ENCODE results near the gene CCNYL1. TPM values are rescaled to one million over a fixed set of nuclear protein-coding genes. Genes with fewer than 3 reads are reported as not detected.

CCNYL1 gene
- total and polyA plus RNA-seq, 4 donors: 14.4 to 20.1 (median 18.5) TPM

GRCh38 chr2:207792244-207792785 lies 80.9 kb downstream of the CCNYL1 start:
- Histone ChIP-seq H3K27me3 (ENCODE audit: control insufficient read depth, insufficient read depth, low read length) (no peaks in the 10 kb centered on the region), H3K9me3 (ENCODE audit: control insufficient read depth, insufficient read depth, low read length) (no peaks in the 10 kb centered on the region), H3K4me3 (ENCODE audit: low read depth, low read length) (no peak overlapping the region), H3K27ac (ENCODE audit: low read depth, low read length) (no peak overlapping the region), H3K36me3 (ENCODE audit: control insufficient read depth, insufficient read depth, low read length) (no peaks in the 10 kb centered on the region), H3K4me1 (ENCODE audit: control insufficient read depth, insufficient read depth, low read length) (no peaks in the 10 kb centered on the region)
- no peak for DNase-seq (ENCODE audit: low read depth in 4 of 6, low spot score in 6 of 6)
- WGBS (ENCODE audit: insufficient coverage): 77% methylated on average over 3 of the region's 6 CpGs

GRCh38 chr2:207796585-207797350 lies 85.3 kb downstream of the CCNYL1 start:
- H3K4me3 ChIP-seq (ENCODE audit: low read depth, low read length): no peak overlapping the region
- DNase-seq (ENCODE audit: low read depth in 4 of 6, low spot score in 6 of 6): peak in 2 of 6 donors; percentile 33 to 35
- H3K27ac ChIP-seq (ENCODE audit: low read depth, low read length): no peak overlapping the region
- WGBS (ENCODE audit: insufficient coverage): 65% methylated on average over 8 of the region's 8 CpGs
- no peaks in the 10 kb centered on the region for H3K27me3 ChIP-seq (ENCODE audit: control insufficient read depth, insufficient read depth, low read length)
- H3K9me3 ChIP-seq (ENCODE audit: control insufficient read depth, insufficient read depth, low read length): no peaks in the 10 kb centered on the region
- no peaks in the 10 kb centered on the region for H3K36me3 ChIP-seq (ENCODE audit: control insufficient read depth, insufficient read depth, low read length)
- H3K4me1 ChIP-seq (ENCODE audit: control insufficient read depth, insufficient read depth, low read length): no peaks in the 10 kb centered on the region

- H3K9me3 ChIP-seq (ENCODE audit: control insufficient read depth, insufficient read depth, low read length): no peaks in the 10 kb centered on the region
- no peak for DNase-seq (ENCODE audit: low read depth in 4 of 6, low spot score in 6 of 6)
- 0% methylated on average over 1 of the region's 3 CpGs for WGBS (ENCODE audit: insufficient coverage)
- H3K4me1 ChIP-seq (ENCODE audit: control insufficient read depth, insufficient read depth, low read length): no peaks in the 10 kb centered on the region
- no peak overlapping the region for H3K4me3 ChIP-seq (ENCODE audit: low read depth, low read length)
- no peak overlapping the region for H3K27ac ChIP-seq (ENCODE audit: low read depth, low read length)
- H3K27me3 ChIP-seq (ENCODE audit: control insufficient read depth, insufficient read depth, low read length): no peaks in the 10 kb centered on the region
- H3K36me3 ChIP-seq (ENCODE audit: control insufficient read depth, insufficient read depth, low read length): no peaks in the 10 kb centered on the region
Observed at GRCh38 chr2:207801259-207801658, 89.8 kb downstream of the CCNYL1 start.

- DNase-seq (ENCODE audit: low read depth in 4 of 6, low spot score in 6 of 6): no peak
- 66% methylated on average over 6 of the region's 6 CpGs for WGBS (ENCODE audit: insufficient coverage)
Observed at GRCh38 chr2:207802650-207803049, 91.2 kb downstream of the CCNYL1 start.

More at GRCh38 chr2:207802650-207803049, 91.2 kb downstream of the CCNYL1 start:
- no peaks in the 10 kb centered on the region for H3K9me3 ChIP-seq (ENCODE audit: control insufficient read depth, insufficient read depth, low read length)
- H3K4me1 ChIP-seq (ENCODE audit: control insufficient read depth, insufficient read depth, low read length): no peaks in the 10 kb centered on the region
- H3K27ac ChIP-seq (ENCODE audit: low read depth, low read length): no peak overlapping the region
- no peaks in the 10 kb centered on the region for H3K27me3 ChIP-seq (ENCODE audit: control insufficient read depth, insufficient read depth, low read length)
- H3K36me3 ChIP-seq (ENCODE audit: control insufficient read depth, insufficient read depth, low read length): no peaks in the 10 kb centered on the region
- no peak overlapping the region for H3K4me3 ChIP-seq (ENCODE audit: low read depth, low read length)

Small RNAs within 50 kb of the gene (small RNA-seq; reads per million reads assigned to genes)
- gene RF00019 (ENCODE audit: low replicate concordance) (not detected), gene RNU6-664P (ENCODE audit: low replicate concordance) (not detected)

Other genes starting within 250 kb of the CCNYL1 start
- 10 to 100 TPM; 64.0 to 82.6 TPM for gene CREB1, start 181.7 kb upstream of the CCNYL1 start, total RNA-seq
- gene CREB1, start 181.7 kb upstream of the CCNYL1 start, polyA plus RNA-seq (ENCODE audit: insufficient read length in 2 of 2): 10 to 100 TPM; 32.3 to 42.7 TPM
- 10 to 100 TPM; 25.7 to 34.5 TPM for gene METTL21A, start 86.2 kb upstream of the CCNYL1 start, total RNA-seq
- 10 to 100 TPM; 29.8 TPM for gene METTL21A, start 86.2 kb upstream of the CCNYL1 start, polyA plus RNA-seq (ENCODE audit: insufficient read length in 2 of 2)
- 1 to 10 TPM; 2.5 to 5.2 TPM for gene FZD5, start 58.3 kb downstream of the CCNYL1 start, total RNA-seq
- gene FZD5, start 58.3 kb downstream of the CCNYL1 start, polyA plus RNA-seq (ENCODE audit: insufficient read length in 2 of 2): 1 to 10 TPM; 1.5 to 2.0 TPM

Data from spinal cord (tissue), 10 donors.